ENCODE results near the gene PSEN2.

Gene PSEN2

GRCh38 chr1:226873771-226874578 lies 3.6 kb downstream of the PSEN2 start:
- DNase-seq (ENCODE audit: low read depth), result no peak
- no peak for TF ChIP-seq CTCF (IDR thresholded peaks at IDR 0.05; ENCODE audit: control insufficient read depth, extremely low read depth, insufficient read depth)
- H3K4me3 ChIP-seq (ENCODE audit: low read depth, low read length), result no peak overlapping the region

GRCh38 chr1:226874579-226875425 lies 4.4 kb downstream of the PSEN2 start:
- no peak for TF ChIP-seq CTCF (IDR thresholded peaks at IDR 0.05; ENCODE audit: control insufficient read depth, extremely low read depth, insufficient read depth)
- DNase-seq (ENCODE audit: low read depth), result no peak
- H3K4me3 ChIP-seq (ENCODE audit: low read depth, low read length), result no peak overlapping the region

GRCh38 chr1:226875641-226876295 lies 5.4 kb downstream of the PSEN2 start:
- no peak for TF ChIP-seq CTCF (IDR thresholded peaks at IDR 0.05; ENCODE audit: control insufficient read depth, extremely low read depth, insufficient read depth)
- no peak for DNase-seq (ENCODE audit: low read depth)
- no peak overlapping the region for H3K4me3 ChIP-seq (ENCODE audit: low read depth, low read length)

GRCh38 chr1:226877669-226878068 lies 7.3 kb downstream of the PSEN2 start:
- TF ChIP-seq CTCF (IDR thresholded peaks at IDR 0.05; ENCODE audit: control insufficient read depth, extremely low read depth, insufficient read depth), result no peak
- DNase-seq (ENCODE audit: low read depth), result no peak
- H3K4me3 ChIP-seq (ENCODE audit: low read depth, low read length), result no peak overlapping the region

- TF ChIP-seq CTCF (IDR thresholded peaks at IDR 0.05; ENCODE audit: control insufficient read depth, extremely low read depth, insufficient read depth), result no peak
- no peak overlapping the region for H3K4me3 ChIP-seq (ENCODE audit: low read depth, low read length)
- DNase-seq (ENCODE audit: low read depth), result no peak
Measured at GRCh38 chr1:226880372-226881287, 10.2 kb downstream of the PSEN2 start.
